ENCODE measurements around the gene CADM1.

CADM1 gene

GRCh38 chr11:115518983-115519628, 14.9 kb upstream of the CADM1 start:
- in situ Hi-C loops (cut with MboI; ENCODE audit: low sequenced_read_pairs), result no loop called here

- in situ Hi-C loops (cut with MboI; ENCODE audit: low sequenced_read_pairs), result no loop called here
These were observed 11.6 kb upstream of the CADM1 start for GRCh38 chr11:115515647-115516395.

- in situ Hi-C loops (cut with MboI; ENCODE audit: low sequenced_read_pairs), result no loop called here
These were observed 2.9 kb upstream of the CADM1 start for GRCh38 chr11:115506954-115507675.

- in situ Hi-C loops (cut with MboI; ENCODE audit: low sequenced_read_pairs), result no loop called here
These were observed 960 bp upstream of the CADM1 start for GRCh38 chr11:115505175-115505574.

GRCh38 chr11:115503886-115504275, 334 bp downstream of the CADM1 start:
- in situ Hi-C loops (cut with MboI; ENCODE audit: low sequenced_read_pairs), result no loop called here

- in situ Hi-C loops (cut with MboI; ENCODE audit: low sequenced_read_pairs), result no loop called here
These were observed 931 bp downstream of the CADM1 start for GRCh38 chr11:115503083-115503885.

- in situ Hi-C loops (cut with MboI; ENCODE audit: low sequenced_read_pairs), result no loop called here
These were observed 1.6 kb downstream of the CADM1 start for GRCh38 chr11:115502636-115503082.

- in situ Hi-C loops (cut with MboI; ENCODE audit: low sequenced_read_pairs), result no loop called here
These were observed 2.2 kb downstream of the CADM1 start for GRCh38 chr11:115501893-115502589.

- in situ Hi-C loops (cut with MboI; ENCODE audit: low sequenced_read_pairs), result no loop called here
These were observed 2.7 kb downstream of the CADM1 start for GRCh38 chr11:115501502-115501892.

- in situ Hi-C loops (cut with MboI; ENCODE audit: low sequenced_read_pairs), result no loop called here
These were observed 3.4 kb downstream of the CADM1 start for GRCh38 chr11:115500547-115501501.

GRCh38 chr11:115499891-115500290, 4.3 kb downstream of the CADM1 start:
- in situ Hi-C loops (cut with MboI; ENCODE audit: low sequenced_read_pairs), result no loop called here

- in situ Hi-C loops (cut with MboI; ENCODE audit: low sequenced_read_pairs), result no loop called here
These were observed 4.9 kb downstream of the CADM1 start for GRCh38 chr11:115499241-115499799.

GRCh38 chr11:115498354-115498753, 5.9 kb downstream of the CADM1 start:
- in situ Hi-C loops (cut with MboI; ENCODE audit: low sequenced_read_pairs), result no loop called here

- in situ Hi-C loops (cut with MboI; ENCODE audit: low sequenced_read_pairs), result no loop called here
These were observed 6.9 kb downstream of the CADM1 start for GRCh38 chr11:115497303-115497702.

GRCh38 chr11:115496892-115497291, 7.3 kb downstream of the CADM1 start:
- in situ Hi-C loops (cut with MboI; ENCODE audit: low sequenced_read_pairs), result no loop called here

GRCh38 chr11:115493905-115494304, 10.3 kb downstream of the CADM1 start:
- in situ Hi-C loops (cut with MboI; ENCODE audit: low sequenced_read_pairs), result no loop called here

- in situ Hi-C loops (cut with MboI; ENCODE audit: low sequenced_read_pairs), result no loop called here
These were observed 10.7 kb downstream of the CADM1 start for GRCh38 chr11:115493488-115493887.

GRCh38 chr11:115489466-115489865, 14.7 kb downstream of the CADM1 start:
- in situ Hi-C loops (cut with MboI; ENCODE audit: low sequenced_read_pairs), result no loop called here

- in situ Hi-C loops (cut with MboI; ENCODE audit: low sequenced_read_pairs), result no loop called here
These were observed 15.3 kb downstream of the CADM1 start for GRCh38 chr11:115488945-115489344.
